ENCODE data around the gene FAM25G. TPM values are rescaled to one million over a fixed set of nuclear protein-coding genes. Genes with fewer than 3 reads are reported as not detected.
"Not testable (repeated sequence)": the region's sequence is repeated elsewhere in the genome, so short reads cannot be mapped to it uniquely, and the experiment has no call there.

Gene FAM25G
- total RNA-seq, 1 experiment from 2014 or later: not detected

- Mint-ChIP-seq H3K9me3 (ENCODE audit: low read depth, unreplicated experiment) (peaks cover 2% of the 10 kb centered on the region), H3K27ac (ENCODE audit: unreplicated experiment) (no peak overlapping the region), H3K36me3 (ENCODE audit: insufficient read depth, unreplicated experiment) (peaks cover 6% of the 10 kb centered on the region), H3K4me3 (ENCODE audit: low read depth, unreplicated experiment) (no peak overlapping the region), H3K27me3 (ENCODE audit: unreplicated experiment) (peaks cover 29% of the 10 kb centered on the region), H3K4me1 (ENCODE audit: low read depth, unreplicated experiment) (peaks cover 29% of the 10 kb centered on the region)
- CTCF ChIA-PET: no interaction called here
- intact Hi-C loops (cut with micrococcal nuclease; ENCODE audit: unreplicated experiment): no loop called here
- DNase-seq: no peak
- no TSS peak for BruUV-seq (replicated peaks)
- TF ChIP-seq CTCF (IDR thresholded peaks at IDR 0.05; ENCODE audit: unreplicated experiment): no peak
These were observed 33.7 kb downstream of the FAM25G start for GRCh38 chr10:47457826-47458225.

- H3K9me3 Mint-ChIP-seq (ENCODE audit: low read depth, unreplicated experiment): peaks cover 2% of the 10 kb centered on the region
- DNase-seq: no peak
- CTCF ChIA-PET: no interaction called here
- TF ChIP-seq CTCF (IDR thresholded peaks at IDR 0.05; ENCODE audit: unreplicated experiment): no peak
- peaks cover 6% of the 10 kb centered on the region for H3K36me3 Mint-ChIP-seq (ENCODE audit: insufficient read depth, unreplicated experiment)
- H3K4me3 Mint-ChIP-seq (ENCODE audit: low read depth, unreplicated experiment): no peak overlapping the region
- BruUV-seq (replicated peaks): no TSS peak
- H3K27me3 Mint-ChIP-seq (ENCODE audit: unreplicated experiment): peaks cover 31% of the 10 kb centered on the region
- H3K4me1 Mint-ChIP-seq (ENCODE audit: low read depth, unreplicated experiment): peaks cover 29% of the 10 kb centered on the region
- intact Hi-C loops (cut with micrococcal nuclease; ENCODE audit: unreplicated experiment): no loop called here
- no peak overlapping the region for H3K27ac Mint-ChIP-seq (ENCODE audit: unreplicated experiment)
These were observed 34.0 kb downstream of the FAM25G start for GRCh38 chr10:47457528-47457820.

GRCh38 chr10:47456794-47457527, 34.5 kb downstream of the FAM25G start:
- TF ChIP-seq CTCF (IDR thresholded peaks at IDR 0.05; ENCODE audit: unreplicated experiment): no peak
- Mint-ChIP-seq H3K27me3 (ENCODE audit: unreplicated experiment) (peaks cover 31% of the 10 kb centered on the region), H3K9me3 (ENCODE audit: low read depth, unreplicated experiment) (peaks cover 2% of the 10 kb centered on the region), H3K36me3 (ENCODE audit: insufficient read depth, unreplicated experiment) (peaks cover 6% of the 10 kb centered on the region), H3K4me1 (ENCODE audit: low read depth, unreplicated experiment) (peaks cover 29% of the 10 kb centered on the region), H3K27ac (ENCODE audit: unreplicated experiment) (no peak overlapping the region), H3K4me3 (ENCODE audit: low read depth, unreplicated experiment) (no peak overlapping the region)
- no peak for DNase-seq
- BruUV-seq (replicated peaks): no TSS peak
- intact Hi-C loops (cut with micrococcal nuclease; ENCODE audit: unreplicated experiment): no loop called here
- CTCF ChIA-PET: no interaction called here

GRCh38 chr10:47456079-47456785, 35.3 kb downstream of the FAM25G start:
- no peak for TF ChIP-seq CTCF (IDR thresholded peaks at IDR 0.05; ENCODE audit: unreplicated experiment)
- intact Hi-C loops (cut with micrococcal nuclease; ENCODE audit: unreplicated experiment): no loop called here
- H3K27ac Mint-ChIP-seq (ENCODE audit: unreplicated experiment): no peak overlapping the region
- peaks cover 31% of the 10 kb centered on the region for H3K27me3 Mint-ChIP-seq (ENCODE audit: unreplicated experiment)
- CTCF ChIA-PET: no interaction called here
- no peak for DNase-seq
- H3K9me3 Mint-ChIP-seq (ENCODE audit: low read depth, unreplicated experiment): peaks cover 2% of the 10 kb centered on the region
- H3K36me3 Mint-ChIP-seq (ENCODE audit: insufficient read depth, unreplicated experiment): peaks cover 6% of the 10 kb centered on the region
- H3K4me1 Mint-ChIP-seq (ENCODE audit: low read depth, unreplicated experiment): peaks cover 23% of the 10 kb centered on the region
- H3K4me3 Mint-ChIP-seq (ENCODE audit: low read depth, unreplicated experiment): no peak overlapping the region
- no TSS peak for BruUV-seq (replicated peaks)

- H3K9me3 Mint-ChIP-seq (ENCODE audit: low read depth, unreplicated experiment); intact Hi-C loops (cut with micrococcal nuclease; ENCODE audit: unreplicated experiment); H3K36me3 Mint-ChIP-seq (ENCODE audit: insufficient read depth, unreplicated experiment); DNase-seq; H3K4me3 Mint-ChIP-seq (ENCODE audit: low read depth, unreplicated experiment); CTCF ChIA-PET; BruUV-seq (replicated peaks); H3K27ac Mint-ChIP-seq (ENCODE audit: unreplicated experiment): not testable (repeated sequence)
- Mint-ChIP-seq H3K4me1 (ENCODE audit: low read depth, unreplicated experiment) (peaks cover 20% of the 10 kb centered on the region), H3K27me3 (ENCODE audit: unreplicated experiment) (peaks cover 31% of the 10 kb centered on the region)
These were observed 36.0 kb downstream of the FAM25G start for GRCh38 chr10:47455350-47456078.
